ENCODE measurements around the gene LRRIQ4.

DNA sequence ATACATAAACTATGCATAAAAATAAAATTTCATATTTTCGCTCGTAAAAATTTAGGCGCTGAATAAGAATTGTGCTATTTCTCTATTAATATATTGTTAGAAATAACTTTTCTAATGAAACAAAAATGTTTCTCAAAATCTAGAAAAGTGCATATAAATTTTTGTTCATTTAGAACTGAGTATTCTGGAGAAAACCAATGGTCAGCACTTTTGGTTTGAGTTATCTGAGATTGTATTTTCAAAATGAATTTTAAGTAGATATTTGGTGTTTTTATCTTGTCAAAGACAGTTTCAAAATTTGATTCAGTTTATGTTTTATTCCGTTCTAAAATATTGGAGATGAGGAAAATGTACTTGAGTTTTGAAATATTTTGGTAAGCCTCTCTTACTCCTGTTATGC, 25.6 kb upstream of the LRRIQ4 start:
- no peak for TF ChIP-seq CTCF (IDR thresholded peaks at IDR 0.05; ENCODE audit: low read depth, low read length)
- no peak for TF ChIP-seq POLR2A (IDR thresholded peaks at IDR 0.05; ENCODE audit: extremely low read depth, insufficient read length)
- no peak for TF ChIP-seq MAX (IDR thresholded peaks at IDR 0.05; ENCODE audit: low read depth, low read length)
